SKM-1 (cell line): ENCODE results near the gene APBA2.

ENCODE experiments used
- DNase-seq: peaks from one replicate; lab custom pipeline; 2025; ENCODE audit not compliant: unreplicated experiment; lab: John Stamatoyannopoulos, UW

Gene APBA2

GRCh38 chr15:28914046-28914445 is 28.3 kb downstream of the APBA2 start:
- DNase-seq, result no peak

DNA sequence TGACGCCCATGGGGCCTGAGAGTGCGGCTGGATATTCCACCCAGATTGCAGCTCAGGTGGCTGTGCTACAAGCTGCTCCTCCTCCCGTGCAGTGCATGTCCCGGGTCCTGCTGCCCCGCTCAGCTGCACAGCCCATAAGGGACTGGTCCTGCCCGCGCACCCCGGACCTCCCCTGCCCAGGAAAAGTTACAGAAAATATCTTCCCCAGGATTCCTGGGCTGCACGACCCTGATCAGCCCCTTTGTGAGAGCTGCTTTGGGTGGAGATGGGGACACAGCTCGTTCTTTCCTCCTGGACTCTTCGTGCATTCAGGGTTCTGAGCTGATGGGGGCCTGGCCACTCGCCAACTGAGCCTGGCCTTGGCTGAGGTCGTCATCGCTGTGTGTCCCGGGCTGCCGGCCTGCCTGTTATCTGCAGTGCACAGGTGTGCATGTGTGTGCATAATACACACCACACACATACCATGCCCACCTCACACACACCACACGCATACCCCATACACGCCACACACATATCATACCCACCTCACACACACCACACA is 28.8 kb downstream of the APBA2 start:
- no peak for DNase-seq

DNA sequence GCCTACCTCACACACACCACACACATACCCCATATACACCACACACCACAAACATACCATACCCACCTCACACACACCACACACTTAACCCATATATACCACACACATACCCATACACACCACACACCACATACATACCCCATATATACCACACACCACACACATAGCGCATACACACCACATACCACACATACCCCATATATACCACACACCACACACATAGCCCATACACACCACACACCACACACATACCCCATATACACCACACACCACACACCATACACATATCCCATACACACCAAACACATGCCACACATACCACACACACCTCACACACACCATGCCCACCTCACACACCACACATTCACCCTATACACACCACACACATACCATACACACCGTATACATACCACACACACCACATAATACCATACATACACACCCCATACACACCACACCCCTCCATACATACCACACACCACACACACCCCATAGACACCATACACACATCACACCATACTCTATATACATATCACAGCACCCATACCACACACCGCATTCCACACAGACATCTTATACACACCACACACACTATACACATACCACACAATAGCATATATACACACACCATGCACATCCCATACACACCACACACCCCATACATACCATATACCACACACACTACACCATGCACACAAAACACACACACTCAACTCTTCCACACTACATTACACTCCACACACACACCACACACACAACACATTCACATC is 29.5 kb downstream of the APBA2 start:
- DNase-seq, result no peak

GRCh38 chr15:28915935-28916334 is 30.2 kb downstream of the APBA2 start:
- no peak for DNase-seq

DNA sequence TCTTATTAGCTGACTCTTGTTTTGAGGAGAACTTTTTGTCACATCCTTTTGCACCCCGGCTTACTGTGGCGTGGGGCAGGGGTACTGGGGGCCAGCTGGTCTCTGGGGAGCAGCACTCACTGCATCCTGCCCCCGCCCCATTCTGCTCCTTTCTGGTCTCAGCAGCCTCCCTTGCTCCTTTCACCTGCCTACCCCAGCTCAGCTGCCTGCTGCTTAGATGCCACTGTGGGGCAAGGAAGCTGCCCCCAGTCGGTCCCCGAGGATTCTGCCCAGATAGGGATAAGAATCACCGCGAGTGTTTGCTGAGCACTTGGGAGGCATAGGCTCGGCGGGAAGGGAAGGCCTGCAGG is 32.0 kb downstream of the APBA2 start:
- DNase-seq, result no peak

- DNase-seq, result no peak
Measured at GRCh38 chr15:28918141-28918983, 32.6 kb downstream of the APBA2 start.

DNA sequence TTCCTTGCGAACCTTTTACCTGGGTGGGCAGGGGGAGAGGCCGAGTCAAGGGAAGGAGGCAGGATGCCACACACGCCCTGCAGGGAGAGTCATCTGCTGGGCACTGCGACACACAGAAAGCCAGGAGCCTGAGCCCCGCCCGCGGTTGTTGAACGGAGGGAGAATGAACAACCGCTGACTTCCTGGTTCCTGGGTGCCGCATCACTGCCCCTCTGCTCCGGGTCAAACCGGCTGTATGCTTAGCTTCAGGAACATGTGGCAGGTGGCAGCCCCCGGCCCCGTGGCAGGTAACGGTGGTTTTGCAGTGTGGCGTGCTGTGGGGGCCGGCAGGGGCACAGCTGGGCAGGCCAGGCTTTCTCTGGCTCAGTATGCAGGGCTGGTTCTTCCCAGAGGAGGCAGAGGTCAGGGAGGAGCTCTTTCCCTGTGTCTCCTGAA is 33.4 kb downstream of the APBA2 start:
- DNase-seq, result no peak

DNA sequence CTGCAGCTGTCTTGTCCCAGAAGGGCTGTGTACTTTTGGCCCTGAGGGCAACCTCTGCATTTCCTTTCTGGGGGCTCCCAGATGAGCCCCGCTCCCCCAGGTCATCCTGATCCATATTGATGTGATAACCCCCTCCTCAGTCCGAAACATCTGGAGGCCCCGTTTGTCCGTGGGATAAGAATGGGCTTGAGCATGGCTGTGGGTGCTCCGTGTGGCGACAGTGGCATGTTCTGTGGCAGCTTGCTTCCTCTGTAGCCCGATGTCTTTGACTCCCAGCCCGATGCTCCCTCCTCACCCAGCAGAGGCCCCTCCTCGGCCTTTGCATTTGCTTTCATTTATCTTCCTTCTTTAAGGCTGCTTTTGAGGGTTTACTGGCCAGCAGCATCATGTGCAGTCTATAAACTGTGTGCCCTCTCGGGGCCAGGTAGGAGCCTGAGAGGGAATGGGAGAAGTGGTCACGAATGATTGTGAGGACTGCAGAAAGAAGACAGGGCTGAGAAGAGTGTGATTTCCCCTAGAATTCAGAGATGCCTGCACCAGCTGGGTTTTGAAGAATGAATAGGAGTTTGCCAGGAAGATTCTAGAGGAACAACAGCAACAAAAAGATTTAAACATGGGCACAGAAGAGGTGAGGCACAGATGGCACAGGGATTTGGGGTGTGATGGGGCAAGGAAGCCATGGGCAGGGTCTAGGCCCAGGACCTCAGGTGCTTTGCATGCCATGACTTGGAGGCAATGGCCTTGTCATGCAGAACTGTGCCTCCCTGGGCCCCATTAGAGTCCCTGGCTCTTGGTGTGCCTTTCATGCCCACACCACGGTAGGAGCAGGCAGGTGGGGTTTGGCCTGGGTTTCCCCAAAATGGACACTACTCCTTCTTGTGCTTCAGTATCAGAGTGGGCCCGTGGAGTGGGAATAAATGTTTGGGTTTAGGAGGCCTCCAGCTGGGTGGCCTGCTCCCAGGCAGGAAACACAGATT is 34.2 kb downstream of the APBA2 start:
- no peak for DNase-seq

DNA sequence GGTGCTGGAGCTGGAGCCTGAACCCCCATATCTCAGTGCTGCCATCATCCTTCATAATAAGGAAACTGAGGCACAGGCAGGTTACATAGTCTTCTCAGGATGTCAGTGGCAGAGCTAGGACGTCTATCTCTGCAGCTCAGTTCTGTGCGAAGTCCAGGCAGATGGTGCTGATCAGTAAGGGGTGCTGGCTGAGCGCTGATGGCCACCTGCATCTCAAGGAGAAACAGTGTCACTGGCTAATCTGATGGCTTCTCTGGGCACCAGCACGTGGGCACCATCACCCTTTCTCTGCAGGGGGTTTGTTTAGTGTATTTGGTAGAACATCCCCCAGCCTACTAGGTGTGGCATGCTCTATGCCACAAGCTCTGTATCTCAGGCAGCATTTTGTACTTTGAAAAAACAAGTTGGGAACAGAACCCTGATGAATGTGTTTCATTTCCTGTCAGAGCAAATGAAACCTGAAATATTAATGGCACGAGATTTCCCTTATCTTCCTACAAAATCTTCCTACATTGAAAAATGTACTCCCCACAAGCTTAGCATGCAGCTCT is 35.1 kb downstream of the APBA2 start:
- no peak for DNase-seq

DNA sequence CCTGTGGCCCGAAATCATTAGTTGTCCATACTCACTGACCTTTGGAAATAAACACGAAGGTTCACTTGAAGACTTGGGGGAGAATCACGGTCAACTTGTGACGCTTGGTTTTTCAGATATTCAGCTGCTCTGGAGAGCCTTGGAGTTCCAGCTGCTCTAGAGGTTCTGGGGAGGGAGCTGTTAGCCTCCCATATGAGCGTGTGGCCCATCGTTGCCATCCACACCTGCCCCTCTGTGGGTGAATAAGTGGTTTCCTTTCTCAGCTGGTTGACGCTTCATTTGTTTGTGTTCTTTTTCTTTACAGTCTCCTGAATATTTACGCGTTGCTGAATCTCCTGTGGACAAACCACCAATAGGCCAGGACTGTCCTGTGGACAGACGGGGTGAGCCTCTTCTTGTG is 35.6 kb downstream of the APBA2 start:
- no peak for DNase-seq

DNA sequence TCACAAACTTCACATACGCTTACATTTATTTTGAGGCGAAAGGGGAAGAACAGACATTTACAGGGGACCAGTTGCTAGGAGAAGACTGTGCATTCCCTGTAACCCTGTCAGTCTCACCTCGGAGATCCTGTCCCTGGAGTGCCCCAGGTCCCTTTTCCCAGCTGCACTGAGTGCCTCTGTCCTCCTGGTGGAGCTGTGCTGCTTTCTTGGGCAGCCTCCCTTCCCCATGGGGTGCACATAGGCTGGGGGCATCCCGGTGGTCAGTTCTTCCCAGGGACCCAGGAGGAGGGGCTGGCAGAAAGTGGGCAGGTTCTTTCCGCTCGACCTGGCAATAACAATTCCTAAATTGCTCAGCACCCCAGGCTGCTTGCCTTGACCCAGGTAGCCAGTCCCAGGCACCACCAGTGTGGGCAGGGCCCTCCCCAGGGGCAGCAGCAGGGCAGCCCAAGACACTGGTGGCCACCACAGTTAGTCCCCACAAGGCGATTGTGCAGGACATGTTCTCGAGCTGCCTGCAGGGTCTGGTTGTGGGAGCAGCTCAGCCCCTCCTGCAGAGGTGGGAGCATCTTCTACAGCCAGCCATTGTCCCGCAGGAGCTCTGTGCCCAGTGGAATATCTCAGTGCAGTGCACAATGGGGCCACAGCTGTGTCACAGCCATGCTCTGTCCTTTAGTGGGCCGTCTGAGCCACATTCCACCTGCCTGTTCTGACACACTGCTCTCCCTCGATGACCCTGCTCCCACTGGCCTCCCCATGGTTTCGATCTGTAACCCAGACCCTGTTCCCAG is 36.3 kb downstream of the APBA2 start:
- no peak for DNase-seq

- no peak for DNase-seq
Measured at GRCh38 chr15:28922707-28923012, 36.9 kb downstream of the APBA2 start.

- DNase-seq, result no peak
Measured at GRCh38 chr15:28923726-28924280, 38.0 kb downstream of the APBA2 start.

DNA sequence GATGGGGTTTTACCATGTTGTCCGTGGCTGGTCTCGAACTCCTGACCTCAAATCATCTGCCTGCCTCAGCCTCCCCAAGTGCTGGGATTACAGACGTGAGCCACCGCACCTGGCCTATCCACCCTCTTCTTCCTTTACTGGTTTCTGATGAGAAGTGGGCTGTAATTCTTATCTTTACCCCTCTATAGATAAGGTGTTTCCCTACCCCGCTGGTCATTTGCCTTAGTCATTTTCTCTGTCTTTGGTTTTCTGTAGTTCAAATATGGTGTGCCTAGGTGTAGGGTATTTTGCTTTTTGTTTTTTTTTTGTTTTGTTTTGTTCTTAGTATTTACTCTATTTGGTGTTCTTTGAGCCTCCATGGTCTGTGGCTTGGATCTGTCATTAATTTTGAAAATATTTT is 41.3 kb downstream of the APBA2 start:
- DNase-seq, result no peak

DNA sequence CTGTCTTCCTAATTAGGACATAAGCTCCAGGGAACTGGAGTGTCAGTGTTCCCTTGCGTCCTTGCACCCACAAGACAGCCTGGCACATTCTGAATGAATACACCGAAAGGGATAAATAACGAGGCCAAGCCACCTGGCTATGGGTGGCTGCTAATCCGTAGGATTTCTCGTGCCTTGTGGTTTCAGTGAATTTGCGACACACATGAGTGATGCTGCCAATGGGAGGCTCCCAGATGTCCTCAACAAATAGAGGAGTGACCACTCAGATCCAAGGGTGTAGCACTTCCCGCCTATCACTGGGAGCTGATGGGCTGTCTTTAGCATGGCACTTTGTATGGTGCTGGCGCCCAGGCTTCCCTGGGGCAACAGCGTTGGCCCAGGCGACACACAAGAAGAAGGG is 43.4 kb downstream of the APBA2 start:
- no peak for DNase-seq

GRCh38 chr15:28930011-28930410 is 44.2 kb downstream of the APBA2 start:
- DNase-seq, result no peak

DNA sequence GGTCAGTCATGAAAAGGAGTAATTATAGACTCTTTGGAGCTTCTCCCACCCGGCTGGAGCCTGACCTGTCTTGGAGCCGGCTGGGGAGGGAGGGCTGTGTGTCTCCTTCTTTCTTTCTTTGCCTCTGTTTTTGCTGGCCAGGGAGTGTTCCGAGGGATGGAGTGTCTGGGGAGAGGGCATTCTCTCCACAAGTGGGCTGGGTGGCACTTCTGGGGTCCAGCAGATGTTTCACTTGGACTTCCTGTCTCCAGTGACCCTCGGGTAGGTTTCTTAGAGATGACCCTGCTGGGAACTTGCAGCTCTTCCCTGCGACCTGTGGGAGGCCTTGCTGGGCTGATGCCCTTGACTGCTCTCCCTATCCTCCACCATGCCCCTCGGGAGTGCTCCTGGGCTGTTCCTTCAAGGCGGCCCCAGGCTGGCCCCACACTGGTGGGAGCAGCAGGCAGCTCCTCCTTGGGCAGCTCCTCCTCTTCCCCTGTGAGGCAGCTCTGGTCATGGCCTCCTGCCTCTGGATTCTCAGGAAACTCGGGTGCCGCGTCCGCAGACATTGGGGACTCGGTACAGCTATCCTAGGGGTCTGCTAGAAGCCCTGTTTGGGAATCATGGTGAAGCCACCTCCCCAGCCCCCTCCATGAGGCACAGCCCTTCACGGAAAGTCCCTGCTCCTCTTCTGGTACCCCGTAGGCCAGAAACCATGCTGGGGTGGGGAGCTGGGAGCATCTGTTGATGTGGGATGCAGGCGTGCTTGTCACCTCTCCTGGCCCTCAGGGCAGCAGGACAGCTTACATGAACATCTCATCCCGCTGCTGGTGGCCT is 44.9 kb downstream of the APBA2 start:
- no peak for DNase-seq

DNA sequence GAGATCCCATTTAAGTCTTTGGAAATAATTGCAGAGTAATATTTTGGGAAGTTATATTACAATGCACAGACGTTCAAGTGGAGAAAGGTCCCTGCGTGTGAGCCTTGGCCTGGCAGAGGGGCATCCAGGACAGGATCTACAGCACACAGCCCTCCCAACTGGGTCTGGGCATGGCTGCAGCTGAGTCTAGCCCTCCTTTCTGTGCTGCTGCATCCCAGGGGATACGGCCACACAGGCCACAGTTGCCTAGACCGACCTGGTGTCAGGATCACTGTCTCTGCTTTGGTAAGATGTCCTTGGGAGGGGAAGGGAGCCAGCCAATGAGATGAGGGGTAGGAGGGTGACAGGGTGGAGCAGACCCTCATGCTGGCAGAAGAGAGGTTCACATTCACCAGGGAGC is 46.1 kb downstream of the APBA2 start:
- DNase-seq, result no peak

- no peak for DNase-seq
Measured at GRCh38 chr15:28932361-28932760, 46.6 kb downstream of the APBA2 start.
